Measurements from ENCODE around the gene NUBPL.
"Not testable (repeated sequence)": the region's sequence is repeated elsewhere in the genome, so short reads cannot be mapped to it uniquely, and the experiment has no call there.

Gene NUBPL

DNA sequence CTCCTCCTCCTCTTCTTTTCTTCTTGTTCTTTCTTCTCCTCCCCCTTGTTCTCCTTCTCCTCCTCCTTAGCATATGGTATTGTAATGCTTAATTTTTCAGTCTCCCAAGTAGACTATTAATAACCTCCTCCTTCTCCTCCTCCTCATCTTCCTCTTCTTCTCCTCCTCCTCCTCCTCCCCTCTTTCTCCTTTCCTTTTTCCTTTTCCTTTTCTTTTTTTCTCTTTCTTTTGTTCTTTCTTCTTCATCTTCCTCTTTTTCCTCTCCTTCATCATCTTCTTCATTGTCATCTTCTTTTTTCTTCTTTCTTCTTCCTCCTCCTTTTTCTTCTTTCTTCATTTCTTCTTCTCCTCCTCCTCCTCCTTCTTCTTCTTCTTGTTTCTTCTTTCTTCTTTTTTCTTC, 264.3 kb downstream of the NUBPL start:
- no peak for DNase-seq

DNA sequence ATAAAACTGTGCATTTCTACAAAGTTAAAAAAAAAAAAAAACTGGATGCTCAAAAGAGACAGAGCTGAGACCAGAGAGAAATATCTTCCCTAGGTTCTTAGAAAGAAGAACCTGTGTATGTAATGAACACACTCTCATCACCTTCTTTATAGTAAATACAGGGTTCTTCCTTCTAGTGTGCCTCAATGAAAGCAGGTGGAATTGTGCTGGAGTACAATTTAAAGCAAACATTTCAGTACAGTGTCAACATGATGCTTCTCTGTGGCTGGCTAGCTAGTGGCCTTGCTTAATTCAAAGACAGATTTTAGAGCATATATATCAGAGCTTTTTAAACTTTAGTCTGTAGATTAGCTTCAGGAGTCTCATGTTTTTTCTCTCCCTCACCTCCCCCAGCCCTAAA, 266.1 kb downstream of the NUBPL start:
- DNase-seq = no peak

DNA sequence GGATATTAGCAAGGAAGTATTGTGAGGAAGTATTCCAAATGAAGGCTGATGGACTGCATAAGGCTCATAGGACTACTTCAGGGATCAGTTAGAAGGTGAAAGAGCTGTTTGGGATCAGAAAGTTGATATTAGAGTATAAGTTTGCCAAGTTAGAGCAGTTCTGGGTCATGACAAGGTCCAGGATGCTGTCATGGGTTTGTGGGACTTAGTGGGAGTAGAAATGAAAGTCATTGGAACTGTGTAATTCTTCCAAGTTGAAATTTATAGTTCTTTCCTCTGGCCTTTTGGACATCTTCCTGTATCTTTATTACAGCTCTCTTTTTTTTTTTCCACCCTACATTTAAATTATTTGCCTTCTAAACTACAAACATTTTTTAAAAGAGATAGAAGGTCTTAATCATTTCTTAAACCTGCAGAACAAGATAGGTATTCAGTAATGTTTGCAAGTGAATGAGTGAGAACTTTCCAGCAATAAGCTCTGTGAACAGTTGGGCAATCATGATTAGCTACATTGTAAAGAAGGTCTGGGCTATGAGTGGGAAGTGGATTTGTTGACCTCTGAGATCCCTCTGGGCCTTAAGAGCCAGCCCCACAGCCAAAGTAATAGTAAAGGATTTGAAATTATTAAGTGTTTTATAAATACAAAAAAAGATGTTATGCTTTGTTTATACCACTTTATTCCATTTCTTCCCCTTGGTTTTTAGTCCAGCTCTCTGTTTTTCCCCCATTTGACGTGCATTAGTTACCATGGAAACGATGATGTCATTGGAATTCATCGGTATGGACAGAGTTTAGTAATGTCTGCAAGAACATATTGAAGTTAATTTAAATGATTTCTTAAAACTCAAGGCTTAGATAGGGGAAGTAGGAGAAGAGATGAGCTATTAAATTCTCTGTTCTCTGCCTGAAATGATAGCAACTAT, 268.0 kb downstream of the NUBPL start:
- DNase-seq = no peak

DNA sequence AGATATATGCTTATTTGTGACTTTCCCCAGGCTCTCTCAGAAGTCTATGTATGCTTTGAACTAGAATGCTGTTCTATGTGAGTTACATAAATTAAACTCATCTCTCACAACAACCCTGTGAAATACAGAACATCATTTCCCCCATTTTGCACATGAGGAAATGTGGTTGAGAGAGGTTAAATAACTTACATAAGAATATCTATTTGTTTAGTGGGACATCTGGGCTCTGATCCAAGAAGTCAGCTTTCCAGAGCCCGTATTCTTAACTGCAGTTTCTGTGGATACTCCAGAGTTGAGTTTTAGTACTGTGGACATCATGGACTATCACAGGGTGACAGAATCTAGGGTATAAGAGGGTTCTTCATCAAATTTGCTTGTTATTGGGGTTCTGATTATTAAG, 273.4 kb downstream of the NUBPL start:
- no peak for DNase-seq

DNA sequence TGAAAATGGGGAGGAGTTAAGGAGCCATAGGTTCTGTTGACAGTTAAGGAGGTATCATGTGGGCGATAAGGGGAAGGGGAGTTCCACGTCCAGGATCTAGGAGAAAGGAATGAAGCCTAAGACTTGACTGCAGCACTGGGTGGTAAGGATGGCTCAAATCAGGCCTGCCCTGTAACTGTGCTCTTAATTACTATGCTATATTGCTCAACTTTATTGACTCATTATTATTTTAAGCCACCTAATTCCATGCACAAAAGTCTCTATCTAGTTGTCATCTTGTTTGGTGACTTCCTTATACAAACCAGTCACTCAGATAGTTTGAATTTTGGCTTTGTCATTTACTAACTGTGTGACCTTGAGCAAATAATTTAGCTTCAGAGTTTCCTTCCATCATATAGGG, 273.8 kb downstream of the NUBPL start:
- no peak for DNase-seq

DNA sequence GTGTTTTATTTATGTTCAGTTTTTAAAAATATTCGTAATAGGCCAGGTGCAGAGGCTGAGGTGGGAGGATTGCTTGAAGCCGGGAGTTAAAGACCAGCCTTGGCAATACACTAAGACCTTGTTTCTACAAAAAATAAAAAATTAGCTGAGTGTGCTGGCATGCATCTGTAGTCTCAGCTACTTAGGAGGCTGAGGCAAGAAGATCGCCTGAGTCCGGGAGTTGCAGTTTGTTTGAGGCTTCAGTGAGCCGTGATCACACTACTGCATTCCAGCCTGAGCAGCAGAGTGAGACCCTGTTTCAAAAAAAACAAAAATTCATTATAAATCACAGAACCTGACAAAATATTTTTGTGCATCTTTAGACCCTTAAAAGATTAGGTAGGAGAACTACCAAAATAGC, 275.8 kb downstream of the NUBPL start:
- no peak for DNase-seq

DNA sequence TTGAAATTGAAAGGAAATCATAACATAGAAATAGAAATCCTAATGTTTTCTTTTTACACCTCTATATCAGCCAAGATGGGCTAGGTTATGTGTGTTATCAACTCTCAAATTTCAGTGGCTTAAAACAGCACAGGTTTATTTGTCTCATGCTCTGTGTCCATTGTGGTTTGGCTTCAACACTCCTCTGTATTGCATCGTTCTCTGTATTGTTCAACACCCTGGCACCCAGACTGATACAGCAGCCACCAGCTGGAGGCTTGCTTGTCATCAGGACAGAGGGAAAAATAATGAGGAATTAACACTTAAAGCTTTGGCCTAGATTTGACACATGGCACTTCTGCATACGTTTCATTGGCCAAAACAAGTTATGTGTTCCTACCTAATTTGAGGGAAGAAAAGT, 281.7 kb downstream of the NUBPL start:
- DNase-seq = no peak

DNA sequence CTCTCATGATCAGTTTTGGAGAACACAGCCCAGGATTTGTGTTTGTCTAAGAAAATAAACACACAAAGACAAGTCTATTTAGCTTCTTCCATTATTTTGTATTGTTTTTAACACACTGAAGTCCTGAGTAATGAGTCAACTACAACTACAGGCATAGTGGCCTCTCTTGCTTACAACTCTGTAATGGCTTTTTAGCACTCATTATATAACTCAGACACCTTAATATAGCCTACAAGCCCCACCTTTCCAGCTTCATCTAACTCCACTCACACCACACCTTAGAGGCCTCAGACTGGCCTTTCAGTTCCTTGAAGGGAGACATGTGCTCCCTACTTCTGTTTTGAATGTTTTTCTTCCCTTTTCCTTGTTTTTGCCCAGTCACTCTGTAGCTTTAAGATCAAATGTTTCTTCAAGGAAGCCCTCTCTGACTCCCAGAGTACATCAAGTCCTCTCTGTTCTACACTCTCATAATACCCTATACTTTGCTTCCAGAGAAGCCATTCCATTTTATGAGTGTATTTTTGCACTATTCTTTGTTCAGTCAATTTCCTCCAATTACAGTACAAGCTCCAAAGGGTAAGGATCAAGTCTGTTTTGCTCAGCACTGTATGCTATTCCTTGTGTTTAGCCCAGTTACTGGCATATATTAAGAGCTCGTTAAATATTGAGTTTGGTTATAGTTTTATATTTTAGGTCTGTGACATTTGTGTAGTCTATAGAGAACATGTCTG, 282.3 kb downstream of the NUBPL start:
- no peak for DNase-seq

DNA sequence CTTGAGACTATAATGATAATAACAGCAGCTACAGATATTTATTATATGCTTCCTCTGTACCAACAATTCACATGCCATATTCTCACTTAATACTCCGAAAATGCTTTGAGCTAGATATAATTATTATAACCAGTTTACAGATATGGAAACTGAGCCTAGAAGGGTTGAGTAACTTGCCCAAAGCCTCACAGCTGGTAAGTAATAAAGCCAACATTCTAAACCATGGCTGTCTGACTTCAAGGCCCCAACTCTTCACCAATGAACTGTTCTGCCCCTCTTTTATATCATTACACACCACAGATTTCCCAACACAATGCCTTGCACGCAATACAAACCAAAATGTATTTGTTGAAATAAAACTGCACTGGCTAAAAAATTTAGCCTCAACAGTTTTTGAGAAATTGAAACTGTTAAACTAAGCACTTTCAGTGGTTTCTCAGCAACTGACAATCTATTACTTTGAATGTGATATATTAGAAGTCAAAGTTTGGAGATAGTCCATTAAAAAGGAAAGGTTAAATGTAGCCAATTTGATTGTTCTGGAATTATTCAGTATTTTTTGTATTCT, 293.4 kb downstream of the NUBPL start:
- DNase-seq = no peak

DNA sequence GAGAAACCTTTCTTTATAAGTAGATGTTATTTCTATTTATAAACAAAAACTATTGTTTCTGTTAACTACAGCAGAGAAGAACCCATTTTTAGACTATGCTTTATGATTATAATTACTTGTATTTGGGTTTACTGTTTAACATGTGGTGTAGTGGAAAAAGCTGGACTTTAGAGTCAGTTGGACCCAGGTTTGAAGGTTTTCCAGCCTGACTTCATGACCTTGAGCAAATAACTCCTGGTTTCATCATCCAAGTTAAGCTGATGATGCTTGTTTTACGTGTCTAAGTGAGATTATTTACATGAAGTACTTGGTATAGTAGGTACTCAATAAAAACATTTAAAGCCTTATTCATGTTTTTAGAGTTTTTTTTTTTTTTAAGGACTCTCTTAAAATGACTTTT, 294.1 kb downstream of the NUBPL start:
- no peak for DNase-seq

DNA sequence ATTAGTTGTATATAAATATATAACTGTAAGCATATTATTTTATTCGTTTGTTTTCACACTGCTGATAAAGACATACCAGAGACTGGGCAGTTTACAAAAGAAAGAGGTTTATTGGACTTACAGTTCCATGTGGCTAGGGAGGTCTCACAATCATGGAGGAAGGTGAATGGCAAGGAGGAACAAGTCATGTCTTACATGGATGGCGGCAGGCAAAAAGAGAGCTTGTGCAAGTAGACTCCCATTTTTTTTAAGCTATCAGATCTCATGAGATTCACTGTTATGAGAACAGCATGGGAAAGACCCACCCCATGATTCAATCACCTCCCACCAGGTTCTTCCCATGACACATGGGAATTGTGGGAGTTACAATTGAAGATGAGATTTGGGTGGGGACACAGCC, 294.8 kb downstream of the NUBPL start:
- not testable (repeated sequence) for DNase-seq

DNA sequence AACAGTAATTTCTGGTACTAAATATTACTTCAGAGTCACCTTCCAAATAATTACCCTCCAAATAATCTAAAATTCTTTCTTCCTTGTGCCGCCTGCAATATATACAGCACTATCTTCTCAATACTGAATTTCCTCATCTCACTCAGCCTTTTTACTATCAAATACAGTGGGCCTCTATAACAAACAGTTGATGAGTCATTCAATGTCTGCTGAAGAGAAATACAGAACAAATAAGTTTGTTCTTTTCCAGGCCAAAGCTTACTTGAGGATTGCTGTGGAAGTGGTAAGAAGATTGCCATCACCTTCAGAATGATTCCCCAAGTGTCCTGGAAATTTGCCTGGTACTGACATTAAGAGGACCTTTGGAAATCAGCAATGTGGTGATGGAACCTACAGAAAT, 297.7 kb downstream of the NUBPL start:
- no peak for DNase-seq

DNA sequence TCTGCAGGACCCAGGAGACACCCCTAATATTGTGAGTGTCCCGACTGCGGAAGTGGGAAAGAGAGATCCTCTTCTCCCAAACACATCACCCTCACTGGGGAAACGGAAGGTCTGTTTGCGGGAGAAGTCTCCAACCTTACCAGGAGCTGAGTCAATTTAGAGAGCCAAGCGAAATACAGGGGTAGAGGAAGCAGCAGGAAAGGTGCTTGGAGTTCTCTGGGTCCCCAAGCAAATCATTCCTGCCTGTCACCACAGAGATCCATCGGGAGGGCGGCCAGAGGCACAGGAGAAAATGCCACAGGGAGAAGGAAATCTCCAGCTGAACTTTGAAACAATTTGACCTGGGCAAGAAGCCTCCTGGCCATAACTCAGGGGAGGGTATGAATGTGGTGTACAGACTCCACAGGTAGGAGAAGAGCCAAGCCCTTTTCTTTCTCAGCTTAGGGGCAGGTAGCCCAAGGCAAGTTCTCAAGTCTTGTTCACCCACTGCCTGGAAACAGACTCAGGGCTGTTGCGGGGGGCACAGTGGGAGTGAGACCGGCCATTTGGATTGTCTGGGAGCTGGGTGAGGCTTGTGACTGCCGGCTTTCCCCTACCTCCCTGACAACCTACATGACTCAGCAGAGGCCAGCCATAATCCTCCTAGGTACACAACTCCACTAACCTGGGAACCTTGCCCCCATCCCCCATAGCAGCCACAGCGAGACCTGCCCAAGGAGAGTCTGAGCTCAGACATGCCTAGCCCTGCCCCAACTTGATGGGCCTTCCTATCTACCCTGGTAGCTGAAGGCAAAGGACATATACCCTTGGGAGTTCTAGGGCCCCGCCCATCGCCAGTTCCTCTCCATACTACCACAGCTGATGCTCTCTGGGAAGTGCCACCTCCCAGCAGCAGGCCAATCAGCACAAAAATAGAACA, 304.0 kb downstream of the NUBPL start:
- DNase-seq = no peak

DNA sequence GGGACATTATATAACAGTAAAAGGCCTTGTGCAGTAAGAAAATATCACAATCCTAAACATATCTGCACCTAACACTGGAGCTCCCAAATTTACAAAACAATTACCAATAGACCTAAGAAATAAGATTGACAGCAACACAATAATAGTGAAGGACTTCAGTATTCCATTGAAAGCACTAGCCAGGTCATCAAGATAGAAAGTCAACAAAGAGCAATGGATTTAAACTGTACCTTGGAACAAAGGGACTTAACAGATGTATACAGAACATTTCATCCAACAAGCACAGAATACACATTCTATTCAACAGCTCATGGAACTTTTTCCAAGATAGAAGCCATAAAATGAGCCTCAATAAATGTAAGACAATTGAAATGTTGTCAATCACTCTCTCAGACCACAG, 306.4 kb downstream of the NUBPL start:
- DNase-seq = no peak

DNA sequence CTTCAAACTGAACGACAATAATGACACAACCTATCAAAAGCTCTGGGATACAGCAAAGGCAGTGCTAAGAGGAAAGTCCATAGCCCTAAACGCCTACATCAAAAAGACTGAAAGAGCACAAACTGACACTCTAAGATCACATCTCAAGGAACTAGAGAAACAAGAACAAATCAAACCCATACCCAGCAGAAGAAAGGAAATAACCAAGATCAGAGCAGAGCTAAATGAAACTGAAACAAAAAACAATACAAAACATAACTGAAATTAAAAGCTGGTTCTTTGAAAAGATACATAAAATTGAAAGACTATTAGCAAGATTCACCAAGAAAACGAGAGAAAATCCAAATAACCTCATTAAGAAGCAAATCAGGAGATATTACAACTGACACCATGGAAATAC, 306.9 kb downstream of the NUBPL start:
- not testable (repeated sequence) for DNase-seq

DNA sequence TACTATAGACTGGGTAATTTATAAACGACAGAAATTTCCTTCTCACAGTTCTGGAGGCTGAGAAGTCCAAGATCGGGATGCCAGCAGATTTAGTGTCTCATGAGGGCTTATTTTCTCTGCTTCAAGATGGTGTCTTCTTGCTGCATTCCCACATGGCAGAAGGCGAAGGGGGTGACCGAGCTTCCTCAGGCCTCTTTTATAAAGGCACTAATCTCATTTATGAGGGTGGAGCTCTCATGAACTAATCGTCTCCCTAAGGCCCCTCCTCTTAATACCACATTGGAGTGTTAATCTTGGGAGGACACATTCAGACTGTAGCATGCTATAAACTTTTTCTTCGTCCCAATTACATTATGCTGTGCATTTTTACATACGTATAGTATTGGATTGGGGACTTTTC, 315.5 kb downstream of the NUBPL start:
- no peak for DNase-seq

DNA sequence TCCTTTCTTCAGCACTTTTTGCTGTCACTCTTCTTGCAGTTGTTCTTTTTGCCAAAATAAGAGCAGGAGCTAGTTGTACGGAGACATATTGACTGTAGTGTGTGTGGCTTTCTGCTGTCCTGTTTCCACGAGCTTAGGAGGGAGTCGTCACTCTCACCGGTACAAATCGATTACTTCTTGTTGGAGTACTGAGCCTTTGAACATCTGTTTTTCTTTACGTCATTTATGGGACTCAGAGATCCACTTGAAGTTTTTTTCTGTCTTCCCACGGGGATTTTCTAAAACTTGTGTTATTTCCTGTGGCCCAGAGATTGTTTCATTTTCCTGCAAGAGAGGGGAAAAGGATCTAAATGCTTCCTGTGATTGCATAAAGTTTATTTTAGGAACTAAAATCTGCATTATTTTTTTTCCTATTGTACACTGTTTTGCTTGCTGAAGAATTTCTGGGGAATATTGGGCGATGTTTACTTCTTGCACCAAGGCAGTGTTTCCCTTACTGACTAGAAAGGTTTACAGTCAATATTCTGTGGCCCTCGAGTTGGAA, 316.1 kb downstream of the NUBPL start:
- DNase-seq = no peak

DNA sequence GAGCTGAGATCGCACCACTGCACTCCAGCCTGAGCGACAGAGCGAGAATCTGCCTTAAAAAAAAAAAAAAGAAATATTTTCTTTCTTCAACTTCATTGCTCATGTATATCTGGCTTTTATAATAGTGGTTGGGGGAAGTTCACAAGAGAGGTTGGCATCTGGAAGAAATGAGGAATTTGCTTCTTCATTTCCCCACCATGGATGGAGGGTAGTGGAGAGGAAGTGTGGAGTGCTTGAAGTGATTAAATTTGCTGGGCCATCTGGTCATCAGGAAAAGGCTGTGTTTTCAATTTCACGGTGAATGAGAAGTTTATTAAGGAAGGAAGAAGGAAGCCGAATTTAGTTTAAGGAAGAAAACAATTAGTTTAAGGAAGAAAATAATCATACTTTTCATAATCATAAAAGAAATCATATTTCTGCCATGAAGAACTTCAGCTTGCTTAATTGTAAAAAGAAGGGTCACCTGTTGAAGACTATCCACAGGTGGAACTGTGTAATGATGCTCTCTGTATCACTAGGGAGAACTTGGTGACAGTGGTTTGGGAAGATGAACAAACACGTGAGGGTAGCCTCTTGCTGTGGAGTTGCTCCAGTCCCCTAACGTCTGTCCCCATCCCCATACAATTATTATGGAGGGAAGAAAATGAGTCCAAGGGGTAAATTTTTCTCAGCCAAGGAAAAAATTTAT, 318.6 kb downstream of the NUBPL start:
- DNase-seq = no peak

DNA sequence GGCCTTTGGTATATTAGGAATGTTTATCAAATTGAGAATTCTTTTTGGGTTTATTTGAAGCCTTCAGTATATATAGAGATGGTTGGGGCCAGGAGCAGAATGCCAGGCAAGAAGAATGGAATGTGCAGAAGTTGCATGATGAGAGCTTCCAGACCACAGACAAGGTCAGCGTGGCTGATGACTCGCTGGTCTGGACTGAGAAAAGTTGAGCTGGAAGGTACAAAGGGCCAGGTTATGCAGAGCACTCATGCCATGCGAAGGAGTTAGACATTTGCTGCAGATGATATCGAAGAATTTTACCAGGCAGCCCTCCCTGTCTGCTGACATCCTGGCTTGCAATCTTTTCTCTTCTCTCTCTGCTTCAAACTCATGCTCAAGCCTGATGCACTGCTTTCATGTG, 319.7 kb downstream of the NUBPL start:
- no peak for DNase-seq

DNA sequence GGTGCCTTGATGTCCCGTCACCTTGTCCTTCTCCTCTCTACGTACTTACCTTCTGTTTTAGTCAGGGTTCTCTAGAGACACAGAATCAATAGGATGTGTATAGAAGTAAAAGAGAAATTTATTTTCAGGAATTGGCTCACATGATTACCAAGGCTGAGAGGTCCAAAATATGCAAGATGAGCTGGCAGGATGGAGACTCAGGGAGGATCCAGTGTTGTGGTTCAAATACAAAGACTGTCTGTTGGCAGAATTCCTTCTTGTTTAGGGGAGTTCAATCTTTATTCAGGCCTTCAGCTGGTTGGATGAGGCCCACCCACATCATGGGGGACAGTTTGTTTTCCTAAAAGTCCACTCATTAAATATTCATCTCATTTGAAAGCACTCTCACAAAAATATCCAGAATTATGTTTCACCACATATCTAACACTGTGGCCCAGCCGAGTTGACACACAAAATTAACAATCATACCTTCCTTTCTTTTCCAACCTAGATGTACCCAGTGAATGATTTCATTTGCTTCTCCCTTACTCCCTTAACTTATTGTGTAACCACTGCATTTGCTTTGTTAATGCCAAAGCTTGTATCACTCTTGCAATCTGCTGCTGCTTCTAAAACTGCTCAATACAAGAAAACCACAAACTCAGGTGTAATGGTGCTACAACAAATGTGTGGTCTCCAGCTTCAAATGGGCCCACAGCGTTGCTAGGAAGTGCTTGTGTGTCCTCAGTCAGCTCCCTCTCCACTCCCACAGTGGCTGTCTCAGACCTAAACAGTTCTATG, 320.5 kb downstream of the NUBPL start:
- DNase-seq = no peak

DNA sequence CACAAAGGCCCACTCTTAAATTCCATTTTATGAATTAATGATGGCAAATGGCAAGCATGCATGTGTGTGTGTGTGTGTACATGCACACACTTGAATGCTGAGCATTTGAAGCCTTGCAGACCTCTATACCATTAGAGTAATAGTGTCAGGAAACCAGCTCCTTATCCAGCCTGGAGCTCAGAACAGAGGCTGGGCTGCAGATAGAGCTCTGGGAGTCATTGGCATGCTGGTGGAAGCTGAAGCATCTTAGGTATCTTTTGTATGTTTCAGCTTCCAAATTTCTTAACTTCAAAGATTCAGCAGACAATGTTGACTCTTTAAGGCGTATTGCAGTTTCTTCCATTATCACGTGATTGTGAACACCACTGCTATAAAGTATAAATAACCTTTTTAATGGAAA, 323.0 kb downstream of the NUBPL start:
- DNase-seq = no peak

Data from activated effector memory CD4-positive, alpha-beta T cell treated with Interleukin-2 at 50 U/mL for 16 hours (primary cell).